ENCODE results near the gene POLR1A.
A peak's percentile ranks its signal among the peaks of the same experiment; 100 is the strongest.

POLR1A gene

GRCh38 chr2:86027196-86027921, 78.3 kb downstream of the POLR1A start:
- H3K4me1 Mint-ChIP-seq = peaks cover 6% of the 10 kb centered on the region
- no peaks in the 10 kb centered on the region for H3K27me3 Mint-ChIP-seq
- no peaks in the 10 kb centered on the region for H3K9me3 Mint-ChIP-seq
- H3K36me3 Mint-ChIP-seq (ENCODE audit: insufficient read depth) = peaks cover 39% of the 10 kb centered on the region
- ATAC-seq (replicated peaks; ENCODE audit: extremely low read depth, poor library complexity, severe bottlenecking) (no peak), DNase-seq (ENCODE audit: low spot score in 2 of 2) (no peak)
- no peak overlapping the region for H3K4me3 Mint-ChIP-seq
- H3K27ac Mint-ChIP-seq (ENCODE audit: low read depth) = peak overlapping the region; percentile 51

GRCh38 chr2:86026744-86027065, 79.0 kb downstream of the POLR1A start:
- Mint-ChIP-seq H3K27ac (ENCODE audit: low read depth) (peak overlapping the region; percentile 22), H3K9me3 (no peaks in the 10 kb centered on the region), H3K27me3 (no peaks in the 10 kb centered on the region), H3K4me1 (peaks cover 6% of the 10 kb centered on the region), H3K36me3 (ENCODE audit: insufficient read depth) (peaks cover 35% of the 10 kb centered on the region), H3K4me3 (no peak overlapping the region)
- DNase-seq (ENCODE audit: low spot score in 2 of 2) (no peak), ATAC-seq (replicated peaks; ENCODE audit: extremely low read depth, poor library complexity, severe bottlenecking) (no peak)

GRCh38 chr2:86025976-86026743, 79.5 kb downstream of the POLR1A start:
- H3K4me3 Mint-ChIP-seq = no peak overlapping the region

GRCh38 chr2:86025229-86025820, 80.4 kb downstream of the POLR1A start:
- Mint-ChIP-seq H3K4me1 (peaks cover 6% of the 10 kb centered on the region), H3K27ac (ENCODE audit: low read depth) (no peak overlapping the region), H3K4me3 (no peak overlapping the region), H3K9me3 (no peaks in the 10 kb centered on the region), H3K36me3 (ENCODE audit: insufficient read depth) (peaks cover 27% of the 10 kb centered on the region), H3K27me3 (no peaks in the 10 kb centered on the region)
- DNase-seq (ENCODE audit: low spot score in 2 of 2) (no peak), ATAC-seq (replicated peaks; ENCODE audit: extremely low read depth, poor library complexity, severe bottlenecking) (no peak)

More at GRCh38 chr2:86025976-86026743, 79.5 kb downstream of the POLR1A start:
- ATAC-seq (replicated peaks; ENCODE audit: extremely low read depth, poor library complexity, severe bottlenecking) (no peak), DNase-seq (ENCODE audit: low spot score in 2 of 2) (no peak)
- H3K27me3 Mint-ChIP-seq = no peaks in the 10 kb centered on the region
- H3K4me1 Mint-ChIP-seq = peaks cover 6% of the 10 kb centered on the region
- no peaks in the 10 kb centered on the region for H3K9me3 Mint-ChIP-seq
- H3K36me3 Mint-ChIP-seq (ENCODE audit: insufficient read depth) = peaks cover 31% of the 10 kb centered on the region
- peak overlapping the region; percentile 22 for H3K27ac Mint-ChIP-seq (ENCODE audit: low read depth)

GRCh38 chr2:86023366-86023712, 82.3 kb downstream of the POLR1A start:
- peaks cover 14% of the 10 kb centered on the region for H3K36me3 Mint-ChIP-seq (ENCODE audit: insufficient read depth)
- H3K4me3 Mint-ChIP-seq = no peak overlapping the region
- H3K27me3 Mint-ChIP-seq = no peaks in the 10 kb centered on the region
- no peak overlapping the region for H3K27ac Mint-ChIP-seq (ENCODE audit: low read depth)
- H3K9me3 Mint-ChIP-seq = no peaks in the 10 kb centered on the region
- peaks cover 6% of the 10 kb centered on the region for H3K4me1 Mint-ChIP-seq
- DNase-seq (ENCODE audit: low spot score in 2 of 2) (no peak), ATAC-seq (replicated peaks; ENCODE audit: extremely low read depth, poor library complexity, severe bottlenecking) (no peak)

- DNase-seq (ENCODE audit: low spot score in 2 of 2) (no peak), ATAC-seq (replicated peaks; ENCODE audit: extremely low read depth, poor library complexity, severe bottlenecking) (no peak)
- Mint-ChIP-seq H3K27me3 (no peaks in the 10 kb centered on the region), H3K9me3 (no peaks in the 10 kb centered on the region), H3K27ac (ENCODE audit: low read depth) (peak overlapping the region; percentile 25), H3K36me3 (ENCODE audit: insufficient read depth) (peaks cover 12% of the 10 kb centered on the region), H3K4me3 (no peak overlapping the region), H3K4me1 (peaks cover 6% of the 10 kb centered on the region)
Observed at GRCh38 chr2:86022661-86023365, 82.9 kb downstream of the POLR1A start.

GRCh38 chr2:86021396-86022378, 84.0 kb downstream of the POLR1A start:
- Mint-ChIP-seq H3K27me3 (no peaks in the 10 kb centered on the region), H3K9me3 (no peaks in the 10 kb centered on the region), H3K27ac (ENCODE audit: low read depth) (no peak overlapping the region), H3K4me3 (no peak overlapping the region), H3K4me1 (peaks cover 15% of the 10 kb centered on the region), H3K36me3 (ENCODE audit: insufficient read depth) (peaks cover 12% of the 10 kb centered on the region)
- ATAC-seq (replicated peaks; ENCODE audit: extremely low read depth, poor library complexity, severe bottlenecking) (no peak), DNase-seq (ENCODE audit: low spot score in 2 of 2) (no peak)

GRCh38 chr2:86020984-86021383, 84.7 kb downstream of the POLR1A start:
- peaks cover 16% of the 10 kb centered on the region for H3K4me1 Mint-ChIP-seq
- H3K4me3 Mint-ChIP-seq = no peak overlapping the region
- ATAC-seq (replicated peaks; ENCODE audit: extremely low read depth, poor library complexity, severe bottlenecking) (no peak), DNase-seq (ENCODE audit: low spot score in 2 of 2) (no peak)
- H3K27ac Mint-ChIP-seq (ENCODE audit: low read depth) = no peak overlapping the region
- peaks cover 9% of the 10 kb centered on the region for H3K36me3 Mint-ChIP-seq (ENCODE audit: insufficient read depth)
- H3K27me3 Mint-ChIP-seq = no peaks in the 10 kb centered on the region
- H3K9me3 Mint-ChIP-seq = no peaks in the 10 kb centered on the region

- no peak for ATAC-seq (replicated peaks; ENCODE audit: extremely low read depth, poor library complexity, severe bottlenecking)
- H3K4me3 Mint-ChIP-seq = no peak overlapping the region
- peaks cover 5% of the 10 kb centered on the region for H3K36me3 Mint-ChIP-seq (ENCODE audit: insufficient read depth)
- H3K27me3 Mint-ChIP-seq = no peaks in the 10 kb centered on the region
- no peak overlapping the region for H3K27ac Mint-ChIP-seq (ENCODE audit: low read depth)
- peaks cover 6% of the 10 kb centered on the region for H3K9me3 Mint-ChIP-seq
- DNase-seq (ENCODE audit: low spot score in 2 of 2) = no peak
- peaks cover 16% of the 10 kb centered on the region for H3K4me1 Mint-ChIP-seq
Observed at GRCh38 chr2:86019121-86019520, 86.6 kb downstream of the POLR1A start.

- ATAC-seq (replicated peaks; ENCODE audit: extremely low read depth, poor library complexity, severe bottlenecking) (no peak), DNase-seq (ENCODE audit: low spot score in 2 of 2) (no peak)
- H3K27ac Mint-ChIP-seq (ENCODE audit: low read depth) = no peak overlapping the region
- H3K9me3 Mint-ChIP-seq = peaks cover 6% of the 10 kb centered on the region
- H3K36me3 Mint-ChIP-seq (ENCODE audit: insufficient read depth) = peaks cover 5% of the 10 kb centered on the region
- no peaks in the 10 kb centered on the region for H3K27me3 Mint-ChIP-seq
- no peak overlapping the region for H3K4me3 Mint-ChIP-seq
- H3K4me1 Mint-ChIP-seq = peaks cover 12% of the 10 kb centered on the region
Observed at GRCh38 chr2:86017901-86018896, 87.5 kb downstream of the POLR1A start.

- H3K4me1 Mint-ChIP-seq = peaks cover 10% of the 10 kb centered on the region
- ATAC-seq (replicated peaks; ENCODE audit: extremely low read depth, poor library complexity, severe bottlenecking) (no peak), DNase-seq (ENCODE audit: low spot score in 2 of 2) (no peak)
- H3K4me3 Mint-ChIP-seq = peak overlapping the region; percentile 45
- H3K9me3 Mint-ChIP-seq = peaks cover 6% of the 10 kb centered on the region
- H3K27me3 Mint-ChIP-seq = no peaks in the 10 kb centered on the region
- peaks cover 5% of the 10 kb centered on the region for H3K36me3 Mint-ChIP-seq (ENCODE audit: insufficient read depth)
- H3K27ac Mint-ChIP-seq (ENCODE audit: low read depth) = peak overlapping the region; percentile 84
Observed at GRCh38 chr2:86016581-86016980, 89.1 kb downstream of the POLR1A start.
